Liver (tissue), 9 donors: ENCODE results near the gene PLXDC2. TPM values are rescaled to one million over a fixed set of nuclear protein-coding genes. Genes with fewer than 3 reads are reported as not detected.
"Not testable (repeated sequence)": the region's sequence is repeated elsewhere in the genome, so short reads cannot be mapped to it uniquely, and the experiment has no call there.

Source experiments
- DNase-seq: peaks from one replicate; pipeline ENCODE4 v3.0.0-alpha.2; 2017; ENCODE audit warnings: low spot score
- H3K27ac ChIP-seq, 2 donors: one replicate each; pipeline ENCODE4 v1.7.0; 2013; ENCODE audit warnings: inconsistent platforms in 2 of 2, low read length in 2 of 2, control low read depth in 1 of 2, low read depth in 1 of 2, mild to moderate bottlenecking in 1 of 2
- H3K27me3 ChIP-seq, 4 donors: one replicate each; pipeline versions ENCODE4 v1.6.1 to v1.7.0; 2013; ENCODE audit warnings: low read length in 3 of 4, inconsistent platforms in 1 of 4, mild to moderate bottlenecking in 1 of 4, moderate library complexity in 1 of 4; ENCODE audit not compliant: control insufficient read depth in 4 of 4, insufficient read depth in 4 of 4
- H3K36me3 ChIP-seq, 4 donors: one replicate each; pipeline versions ENCODE4 v1.6.1 to v1.7.0; 2013; ENCODE audit warnings: low read length in 3 of 4, mild to moderate bottlenecking in 3 of 4, low read depth in 1 of 4, moderate library complexity in 1 of 4; ENCODE audit not compliant: control insufficient read depth in 4 of 4, insufficient read depth in 3 of 4
- H3K4me1 ChIP-seq, 4 donors: one replicate each; pipeline versions ENCODE4 v1.6.1 to v1.7.0; 2013; ENCODE audit warnings: low read length in 3 of 4, mild to moderate bottlenecking in 3 of 4, moderate library complexity in 1 of 4; ENCODE audit not compliant: control insufficient read depth in 4 of 4, insufficient read depth in 4 of 4
- H3K4me3 ChIP-seq, 3 donors: one replicate each; pipeline versions ENCODE4 v1.6.1 to v1.7.0; 2013; ENCODE audit warnings: low read length in 3 of 3, control low read depth in 1 of 3, low read depth in 1 of 3, mild to moderate bottlenecking in 1 of 3
- H3K9ac ChIP-seq, 2 donors: one replicate each; pipeline ENCODE4 v1.7.0; 2013; ENCODE audit warnings: low read length in 2 of 2, mild to moderate bottlenecking in 2 of 2, moderate library complexity in 2 of 2, control low read depth in 1 of 2, low read depth in 1 of 2
- H3K9me3 ChIP-seq, 4 donors: one replicate each; pipeline versions ENCODE4 v1.6.1 to v1.7.0; 2013; ENCODE audit warnings: low read length in 3 of 4; ENCODE audit not compliant: control insufficient read depth in 4 of 4
- FOXA1 ChIP-seq: IDR thresholded peaks from 2 replicates; pipeline ENCODE4 v1.6.1; 2016; ENCODE audit warnings: antibody characterized with exemption
- FOXA2 ChIP-seq: IDR thresholded peaks from 2 replicates; pipeline ENCODE4 v1.6.1; 2016; ENCODE audit warnings: antibody characterized with exemption
- GABPA ChIP-seq, 2 donors: IDR thresholded peaks in 1 of 2; conservative IDR thresholded peaks in 1 of 2; 2 replicates each; pipeline ENCODE4 v1.6.1; 2016; ENCODE audit warnings: antibody characterized with exemption in 2 of 2, mild to moderate bottlenecking in 1 of 2, moderate library complexity in 1 of 2
- HNF4A ChIP-seq, 2 donors: conservative IDR thresholded peaks; 2 replicates each; pipeline ENCODE4 v1.6.1; 2016; ENCODE audit warnings: antibody characterized with exemption in 2 of 2, mild to moderate bottlenecking in 2 of 2
- HNF4G ChIP-seq: IDR thresholded peaks from 2 replicates; pipeline ENCODE4 v1.6.1; 2016; ENCODE audit warnings: antibody characterized with exemption
- JUND ChIP-seq, 2 donors: IDR thresholded peaks; 2 replicates each; pipeline ENCODE4 v1.6.1; 2016; ENCODE audit warnings: antibody characterized with exemption in 2 of 2
- NR2F2 ChIP-seq: IDR thresholded peaks from 2 replicates; pipeline ENCODE4 v1.6.1; 2016; ENCODE audit warnings: antibody characterized with exemption
- RAD21 ChIP-seq, 2 donors: IDR thresholded peaks; 2 replicates each; pipeline ENCODE4 v1.6.1; 2016; ENCODE audit warnings: antibody characterized with exemption in 2 of 2, mild to moderate bottlenecking in 2 of 2
- RXRA ChIP-seq, 2 donors: IDR thresholded peaks; 2 replicates each; pipeline ENCODE4 v1.6.1; 2017 to 2018; ENCODE audit warnings: antibody characterized with exemption in 2 of 2, mild to moderate bottlenecking in 1 of 2
- SP1 ChIP-seq: IDR thresholded peaks from 2 replicates; pipeline ENCODE4 v1.6.1; 2018; ENCODE audit warnings: antibody characterized with exemption, mild to moderate bottlenecking
- TAF1 ChIP-seq: conservative IDR thresholded peaks from 2 replicates; pipeline ENCODE4 v1.6.1; 2016; ENCODE audit warnings: antibody characterized with exemption, mild to moderate bottlenecking
- YY1 ChIP-seq: IDR thresholded peaks from 2 replicates; pipeline ENCODE4 v1.6.1; 2016; ENCODE audit warnings: antibody characterized with exemption, mild to moderate bottlenecking
- WGBS: extraction: QIAGEN DNeasy Blood & Tissue Kit; methylation state at CpG from one replicate; pipeline ENCODE4 v1.1.7; 2013; 5-methylcytosine and 5-hydroxymethylcytosine counted together
- polyA plus RNA-seq, 2 donors: library from polyadenylated mRNA; stranded (reverse) in 1 of 2; unstranded in 1 of 2; fragments of 200-250 nt in 1 of 2; fragments of >200 nt in 1 of 2; fragmentation: Nextera tagmentation in 1 of 2; extraction: Ambion mirVana in 1 of 2; gene quantifications; one replicate each; pipeline versions ENCODE4 v1.2.1 to v1.2.3, GENCODE V29; 2013 to 2015
- total RNA-seq, 2 donors: library from RNA; depleted of rRNA; stranded (reverse); fragments of >200 nt; gene quantifications; one replicate each; pipeline ENCODE4 v1.2.3, GENCODE V29; 2014
- TF ChIP-seq, protein P1 (sequence below): IDR thresholded peaks from 2 replicates; pipeline ENCODE4 v1.6.1; 2016; ENCODE audit warnings: antibody characterized with exemption
- TF ChIP-seq, protein P2 (sequence below): IDR thresholded peaks from 2 replicates; pipeline ENCODE4 v1.6.1; 2016; ENCODE audit warnings: antibody characterized with exemption
- TF ChIP-seq, protein P3 (sequence below): IDR thresholded peaks from 2 replicates; pipeline ENCODE4 v1.6.1; 2016; ENCODE audit warnings: antibody characterized with exemption
- TF ChIP-seq, protein P4 (sequence below): fragments of 150-350 bp; IDR thresholded peaks from 2 replicates; pipeline ENCODE4 v1.5.1; 2017; ENCODE audit warnings: improper control_type of control experiment, low read depth, low read length; ENCODE audit not compliant: missing input control
- donor health status: healthy.
- donor health status: healthy.
- donor health status: healthy.
- donor health status: healthy.
- donor health status: healthy.

The PLXDC2 gene
- total and polyA plus RNA-seq, 4 donors, result 1.4 to 5.1 (median 2.4) TPM

DNA sequence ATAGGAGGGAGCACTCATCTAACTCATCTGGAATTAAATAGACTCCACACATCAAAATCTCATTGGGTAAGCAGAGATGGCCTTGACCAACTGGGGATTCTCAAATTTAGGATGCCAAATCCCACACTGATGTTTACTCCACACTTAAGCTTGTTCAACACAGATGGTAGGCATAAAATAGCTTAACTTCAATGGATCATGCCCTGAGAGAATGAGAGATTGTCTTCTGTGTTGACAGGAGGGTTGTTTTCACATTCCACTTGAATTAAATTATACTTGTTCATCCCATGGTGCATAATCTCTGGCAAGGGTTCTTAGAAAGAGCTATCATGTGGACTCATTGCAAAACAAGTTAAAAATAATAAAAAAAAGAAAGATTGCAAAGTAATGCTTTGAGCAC is 391.4 kb downstream of the PLXDC2 start:
- H3K4me3 ChIP-seq, result no peak overlapping the region
- H3K27me3 ChIP-seq, result no peaks in the 10 kb centered on the region
- H3K36me3 ChIP-seq, result no peaks in the 10 kb centered on the region
- TF ChIP-seq SP1, result no peak
- TF ChIP-seq, protein P1, sequence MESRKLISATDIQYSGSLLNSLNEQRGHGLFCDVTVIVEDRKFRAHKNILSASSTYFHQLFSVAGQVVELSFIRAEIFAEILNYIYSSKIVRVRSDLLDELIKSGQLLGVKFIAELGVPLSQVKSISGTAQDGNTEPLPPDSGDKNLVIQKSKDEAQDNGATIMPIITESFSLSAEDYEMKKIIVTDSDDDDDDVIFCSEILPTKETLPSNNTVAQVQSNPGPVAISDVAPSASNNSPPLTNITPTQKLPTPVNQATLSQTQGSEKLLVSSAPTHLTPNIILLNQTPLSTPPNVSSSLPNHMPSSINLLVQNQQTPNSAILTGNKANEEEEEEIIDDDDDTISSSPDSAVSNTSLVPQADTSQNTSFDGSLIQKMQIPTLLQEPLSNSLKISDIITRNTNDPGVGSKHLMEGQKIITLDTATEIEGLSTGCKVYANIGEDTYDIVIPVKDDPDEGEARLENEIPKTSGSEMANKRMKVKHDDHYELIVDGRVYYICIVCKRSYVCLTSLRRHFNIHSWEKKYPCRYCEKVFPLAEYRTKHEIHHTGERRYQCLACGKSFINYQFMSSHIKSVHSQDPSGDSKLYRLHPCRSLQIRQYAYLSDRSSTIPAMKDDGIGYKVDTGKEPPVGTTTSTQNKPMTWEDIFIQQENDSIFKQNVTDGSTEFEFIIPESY, result no peak
- TF ChIP-seq, protein P2, sequence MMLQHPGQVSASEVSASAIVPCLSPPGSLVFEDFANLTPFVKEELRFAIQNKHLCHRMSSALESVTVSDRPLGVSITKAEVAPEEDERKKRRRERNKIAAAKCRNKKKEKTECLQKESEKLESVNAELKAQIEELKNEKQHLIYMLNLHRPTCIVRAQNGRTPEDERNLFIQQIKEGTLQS, result no peak
- no peak for TF ChIP-seq YY1
- no peak for TF ChIP-seq FOXA2
- TF ChIP-seq RAD21 (IDR thresholded peaks at IDR 0.05), result no peak
- TF ChIP-seq GABPA (IDR thresholded peaks at IDR 0.05 in 1 of 2, conservative IDR thresholded peaks at IDR 0.05 in 1 of 2), result no peak
- TF ChIP-seq, protein P3, sequence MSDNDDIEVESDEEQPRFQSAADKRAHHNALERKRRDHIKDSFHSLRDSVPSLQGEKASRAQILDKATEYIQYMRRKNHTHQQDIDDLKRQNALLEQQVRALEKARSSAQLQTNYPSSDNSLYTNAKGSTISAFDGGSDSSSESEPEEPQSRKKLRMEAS, result no peak
- TF ChIP-seq NR2F2, result no peak
- no peak for TF ChIP-seq HNF4G
- TF ChIP-seq FOXA1, result no peak
- TF ChIP-seq RXRA (IDR thresholded peaks at IDR 0.05), result no peak
- TF ChIP-seq HNF4A (conservative IDR thresholded peaks at IDR 0.05), result no peak
- TF ChIP-seq, protein P4, sequence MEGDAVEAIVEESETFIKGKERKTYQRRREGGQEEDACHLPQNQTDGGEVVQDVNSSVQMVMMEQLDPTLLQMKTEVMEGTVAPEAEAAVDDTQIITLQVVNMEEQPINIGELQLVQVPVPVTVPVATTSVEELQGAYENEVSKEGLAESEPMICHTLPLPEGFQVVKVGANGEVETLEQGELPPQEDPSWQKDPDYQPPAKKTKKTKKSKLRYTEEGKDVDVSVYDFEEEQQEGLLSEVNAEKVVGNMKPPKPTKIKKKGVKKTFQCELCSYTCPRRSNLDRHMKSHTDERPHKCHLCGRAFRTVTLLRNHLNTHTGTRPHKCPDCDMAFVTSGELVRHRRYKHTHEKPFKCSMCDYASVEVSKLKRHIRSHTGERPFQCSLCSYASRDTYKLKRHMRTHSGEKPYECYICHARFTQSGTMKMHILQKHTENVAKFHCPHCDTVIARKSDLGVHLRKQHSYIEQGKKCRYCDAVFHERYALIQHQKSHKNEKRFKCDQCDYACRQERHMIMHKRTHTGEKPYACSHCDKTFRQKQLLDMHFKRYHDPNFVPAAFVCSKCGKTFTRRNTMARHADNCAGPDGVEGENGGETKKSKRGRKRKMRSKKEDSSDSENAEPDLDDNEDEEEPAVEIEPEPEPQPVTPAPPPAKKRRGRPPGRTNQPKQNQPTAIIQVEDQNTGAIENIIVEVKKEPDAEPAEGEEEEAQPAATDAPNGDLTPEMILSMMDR, result no peak
- no peak for TF ChIP-seq TAF1
- no peak overlapping the region for H3K27ac ChIP-seq
- no peak for DNase-seq
- no peak overlapping the region for H3K9ac ChIP-seq
- H3K9me3 ChIP-seq, result no peaks in the 10 kb centered on the region
- no peaks in the 10 kb centered on the region for H3K4me1 ChIP-seq

DNA sequence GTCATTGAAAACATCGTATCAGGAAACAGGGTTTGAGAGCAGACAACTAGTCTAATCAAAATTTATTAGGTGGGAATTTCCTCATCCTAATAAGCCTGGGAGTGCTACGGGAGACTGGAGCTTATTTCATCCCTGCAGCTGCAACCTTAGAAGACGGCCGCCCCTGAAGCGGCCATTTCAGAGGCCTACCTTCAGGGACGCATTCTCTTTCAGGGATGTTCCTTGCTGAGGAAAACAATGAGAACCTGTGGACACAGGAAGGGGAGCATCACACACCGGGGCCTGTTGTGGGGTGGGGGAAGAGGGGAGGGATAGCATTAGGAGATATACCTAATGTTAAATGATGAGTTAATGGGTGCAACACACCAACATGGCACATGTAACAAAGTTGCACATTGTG is 392.9 kb downstream of the PLXDC2 start:
- DNase-seq, H3K36me3 ChIP-seq, H3K27ac ChIP-seq, H3K4me1 ChIP-seq, H3K9me3 ChIP-seq, H3K4me3 ChIP-seq, H3K9ac ChIP-seq, H3K27me3 ChIP-seq: not testable (repeated sequence)
- 97% methylated on average over 7 of the region's 7 CpGs for WGBS

DNA sequence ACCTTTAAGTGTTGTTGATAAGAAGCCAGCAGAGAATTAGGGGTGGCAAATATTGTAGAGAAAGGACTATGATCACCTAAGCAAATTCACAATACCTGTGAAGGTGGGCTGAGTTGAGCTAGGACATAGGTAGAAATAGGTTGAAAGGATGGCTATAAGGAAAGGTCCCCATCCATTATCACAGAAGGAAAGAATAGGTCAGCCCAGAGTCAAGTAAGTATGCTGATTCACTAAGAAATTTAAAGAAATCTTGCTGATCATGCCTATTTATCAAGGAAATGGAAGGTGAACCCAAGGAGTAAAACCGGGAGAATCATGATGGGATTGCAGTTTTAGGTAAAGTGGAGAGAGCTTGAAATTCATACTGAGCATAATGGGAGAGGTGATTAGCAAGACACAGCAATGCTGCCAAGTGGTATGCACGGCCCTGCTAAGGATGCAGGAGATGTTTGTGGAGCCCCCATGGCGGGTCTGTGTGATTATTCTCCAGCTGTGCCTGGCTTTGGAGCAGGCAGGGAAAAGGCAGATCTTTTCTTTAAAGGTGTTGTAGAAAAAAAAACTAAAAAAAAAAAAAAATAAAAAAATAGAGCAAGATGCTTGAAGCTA is 399.4 kb downstream of the PLXDC2 start:
- TF ChIP-seq HNF4A (conservative IDR thresholded peaks at IDR 0.05), result no peak
- no peak for TF ChIP-seq SP1
- TF ChIP-seq, protein P2, result no peak
- TF ChIP-seq, protein P4, result no peak
- no peak for TF ChIP-seq HNF4G
- TF ChIP-seq TAF1, result no peak
- no peak for TF ChIP-seq YY1
- TF ChIP-seq GABPA (IDR thresholded peaks at IDR 0.05 in 1 of 2, conservative IDR thresholded peaks at IDR 0.05 in 1 of 2), result no peak
- TF ChIP-seq FOXA1, result no peak
- TF ChIP-seq FOXA2, result no peak
- no peak for TF ChIP-seq JUND (IDR thresholded peaks at IDR 0.05)
- WGBS, result 58% methylated on average over 3 of the region's 3 CpGs

More for the DNA sequence above, 399.4 kb downstream of the PLXDC2 start:
- no peaks in the 10 kb centered on the region for H3K4me1 ChIP-seq
- no peak overlapping the region for H3K9ac ChIP-seq
- no peaks in the 10 kb centered on the region for H3K36me3 ChIP-seq
- DNase-seq, result no peak
- H3K27me3 ChIP-seq, result no peaks in the 10 kb centered on the region
- H3K4me3 ChIP-seq, result no peak overlapping the region
- no peaks in the 10 kb centered on the region for H3K9me3 ChIP-seq
- H3K27ac ChIP-seq, result no peak overlapping the region
